Type B pancreatic cell (in vitro differentiated cells): ENCODE measurements around the gene MRPS6. TPM values are rescaled to one million over a fixed set of nuclear protein-coding genes. Genes with fewer than 3 reads are reported as not detected.

Experiments used
- DNase-seq: peaks from one replicate; pipeline ENCODE4 v3.0.0; 2021; ENCODE audit warnings: mixed read lengths; ENCODE audit not compliant: unreplicated experiment; ENCODE audit errors: extremely low spot score
- H3K27ac Mint-ChIP-seq: 2 replicates; pipeline ENCODE4 v1.8.0; 2021; ENCODE audit warnings: mild to moderate bottlenecking, mixed read lengths
- H3K27me3 Mint-ChIP-seq: 2 replicates; pipeline ENCODE4 v1.8.0; 2021; ENCODE audit warnings: mixed read lengths
- H3K36me3 Mint-ChIP-seq: 2 replicates; pipeline ENCODE4 v1.8.0; 2021; ENCODE audit warnings: mixed read lengths
- H3K4me1 Mint-ChIP-seq: one replicate; pipeline ENCODE4 v1.8.0; 2021; ENCODE audit warnings: mixed read lengths; ENCODE audit not compliant: unreplicated experiment
- H3K4me3 Mint-ChIP-seq: 2 replicates; pipeline ENCODE4 v1.8.0; 2021; ENCODE audit warnings: mild to moderate bottlenecking, mixed read lengths
- H3K9me3 Mint-ChIP-seq: 2 replicates; pipeline ENCODE4 v1.8.0; 2021; ENCODE audit warnings: mixed read lengths
- total RNA-seq: library from RNA; stranded (reverse); gene quantifications from 2 replicates; pipeline ENCODE4 v1.2.1, GENCODE V29; 2021; ENCODE audit warnings: low replicate concordance
- TF ChIP-seq, protein P1 (sequence below): fragments of 200-600 bp; sonication (generic); conservative IDR thresholded peaks from 2 replicates; pipeline ENCODE4 v1.5.0; 2021; ENCODE audit warnings: antibody characterized with exemption, mild to moderate bottlenecking

Gene MRPS6
- total RNA-seq, 1 donor from 2014 or later = 74.8 TPM

DNA sequence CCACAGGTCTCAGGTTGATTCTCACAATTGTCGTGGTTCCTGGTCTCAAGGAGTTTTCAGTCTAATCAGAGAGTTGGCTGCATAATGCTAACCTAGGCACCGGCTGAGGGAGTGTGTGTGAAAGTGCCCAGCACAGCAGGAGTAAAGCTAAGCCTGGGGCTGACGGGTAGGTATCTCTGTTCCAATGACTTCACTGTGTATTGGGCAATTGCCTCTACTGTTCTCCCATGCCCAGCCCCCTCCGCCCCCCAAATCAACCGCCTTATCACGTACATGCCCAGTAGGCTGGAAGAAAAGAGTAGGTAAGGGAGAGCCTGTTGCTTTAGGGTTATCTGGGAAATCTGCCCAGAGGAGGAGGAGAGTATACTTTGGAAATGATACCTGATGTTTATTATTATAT, 54.7 kb downstream of the MRPS6 start:
- Mint-ChIP-seq H3K4me1 (peaks cover 54% of the 10 kb centered on the region), H3K4me3 (no peak overlapping the region), H3K27ac (no peak overlapping the region), H3K27me3 (no peaks in the 10 kb centered on the region), H3K9me3 (peaks cover 10% of the 10 kb centered on the region), H3K36me3 (peaks cover 53% of the 10 kb centered on the region)
- TF ChIP-seq, protein P1, sequence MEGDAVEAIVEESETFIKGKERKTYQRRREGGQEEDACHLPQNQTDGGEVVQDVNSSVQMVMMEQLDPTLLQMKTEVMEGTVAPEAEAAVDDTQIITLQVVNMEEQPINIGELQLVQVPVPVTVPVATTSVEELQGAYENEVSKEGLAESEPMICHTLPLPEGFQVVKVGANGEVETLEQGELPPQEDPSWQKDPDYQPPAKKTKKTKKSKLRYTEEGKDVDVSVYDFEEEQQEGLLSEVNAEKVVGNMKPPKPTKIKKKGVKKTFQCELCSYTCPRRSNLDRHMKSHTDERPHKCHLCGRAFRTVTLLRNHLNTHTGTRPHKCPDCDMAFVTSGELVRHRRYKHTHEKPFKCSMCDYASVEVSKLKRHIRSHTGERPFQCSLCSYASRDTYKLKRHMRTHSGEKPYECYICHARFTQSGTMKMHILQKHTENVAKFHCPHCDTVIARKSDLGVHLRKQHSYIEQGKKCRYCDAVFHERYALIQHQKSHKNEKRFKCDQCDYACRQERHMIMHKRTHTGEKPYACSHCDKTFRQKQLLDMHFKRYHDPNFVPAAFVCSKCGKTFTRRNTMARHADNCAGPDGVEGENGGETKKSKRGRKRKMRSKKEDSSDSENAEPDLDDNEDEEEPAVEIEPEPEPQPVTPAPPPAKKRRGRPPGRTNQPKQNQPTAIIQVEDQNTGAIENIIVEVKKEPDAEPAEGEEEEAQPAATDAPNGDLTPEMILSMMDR = no peak
- no peak for DNase-seq

DNA sequence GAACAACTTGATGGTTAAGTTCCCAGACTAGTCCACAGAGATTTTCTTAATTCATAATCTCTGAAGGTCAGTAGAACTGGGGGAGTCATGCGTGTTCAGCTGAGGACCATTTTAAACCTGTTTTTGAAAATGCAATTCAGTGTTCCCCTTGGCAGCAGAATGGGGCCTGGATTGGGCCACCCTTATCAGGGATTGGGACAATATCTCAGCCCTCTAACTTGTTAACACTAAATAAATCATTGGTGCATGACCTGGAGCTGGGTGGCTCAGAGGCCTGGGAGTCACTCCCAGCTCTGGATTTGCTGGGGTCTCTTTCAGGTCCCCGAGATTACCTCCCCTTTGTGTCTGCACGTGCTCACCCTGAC, 55.3 kb downstream of the MRPS6 start:
- Mint-ChIP-seq H3K27me3 (no peaks in the 10 kb centered on the region), H3K9me3 (peaks cover 12% of the 10 kb centered on the region)

DNA sequence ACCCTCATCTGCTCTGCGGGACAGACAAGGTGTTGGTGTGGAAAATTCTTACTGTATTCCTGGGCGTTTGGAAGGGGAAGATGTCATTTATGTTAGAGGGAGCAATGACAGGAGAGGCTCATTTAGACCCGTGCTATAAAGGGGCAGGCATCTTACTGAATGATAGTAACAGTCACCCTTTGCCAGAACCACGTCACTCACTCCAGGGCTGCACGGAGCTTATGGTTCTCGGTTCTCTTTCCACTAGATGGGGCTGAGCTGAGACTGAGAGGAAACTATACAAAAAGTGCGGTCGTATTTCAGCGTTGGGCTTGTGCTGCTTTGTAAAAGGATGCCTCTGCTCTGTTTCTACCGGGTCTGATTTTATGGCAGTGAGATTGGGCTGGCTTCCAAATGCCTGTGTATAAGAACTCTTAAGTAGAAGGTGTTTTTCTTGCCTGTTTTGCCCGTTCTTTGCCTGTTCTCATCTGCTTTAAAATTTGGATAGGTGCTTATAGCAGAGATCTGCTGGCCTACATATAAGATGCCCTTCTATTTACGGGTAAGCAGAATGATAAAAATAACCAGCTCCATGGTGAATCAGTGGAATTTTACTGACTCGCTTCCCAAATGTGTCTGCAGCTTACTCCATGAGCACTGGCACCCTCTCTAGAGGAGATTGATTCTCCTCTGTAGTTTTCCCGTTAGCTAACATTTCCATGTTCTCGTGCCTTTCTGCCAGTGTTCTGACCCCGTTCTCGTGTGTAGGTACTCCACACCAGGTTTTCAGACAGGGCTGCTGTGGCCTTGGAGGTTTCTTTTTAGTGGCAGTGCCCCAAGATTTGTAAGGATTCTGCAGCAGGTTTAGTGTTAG, 55.9 kb downstream of the MRPS6 start:
- peaks cover 49% of the 10 kb centered on the region for H3K4me1 Mint-ChIP-seq

More for the DNA sequence above, 55.3 kb downstream of the MRPS6 start:
- TF ChIP-seq, protein P1 = no peak
- Mint-ChIP-seq H3K4me1 (peaks cover 49% of the 10 kb centered on the region), H3K27ac (no peak overlapping the region), H3K36me3 (peaks cover 53% of the 10 kb centered on the region), H3K4me3 (no peak overlapping the region)
- no peak for DNase-seq

DNA sequence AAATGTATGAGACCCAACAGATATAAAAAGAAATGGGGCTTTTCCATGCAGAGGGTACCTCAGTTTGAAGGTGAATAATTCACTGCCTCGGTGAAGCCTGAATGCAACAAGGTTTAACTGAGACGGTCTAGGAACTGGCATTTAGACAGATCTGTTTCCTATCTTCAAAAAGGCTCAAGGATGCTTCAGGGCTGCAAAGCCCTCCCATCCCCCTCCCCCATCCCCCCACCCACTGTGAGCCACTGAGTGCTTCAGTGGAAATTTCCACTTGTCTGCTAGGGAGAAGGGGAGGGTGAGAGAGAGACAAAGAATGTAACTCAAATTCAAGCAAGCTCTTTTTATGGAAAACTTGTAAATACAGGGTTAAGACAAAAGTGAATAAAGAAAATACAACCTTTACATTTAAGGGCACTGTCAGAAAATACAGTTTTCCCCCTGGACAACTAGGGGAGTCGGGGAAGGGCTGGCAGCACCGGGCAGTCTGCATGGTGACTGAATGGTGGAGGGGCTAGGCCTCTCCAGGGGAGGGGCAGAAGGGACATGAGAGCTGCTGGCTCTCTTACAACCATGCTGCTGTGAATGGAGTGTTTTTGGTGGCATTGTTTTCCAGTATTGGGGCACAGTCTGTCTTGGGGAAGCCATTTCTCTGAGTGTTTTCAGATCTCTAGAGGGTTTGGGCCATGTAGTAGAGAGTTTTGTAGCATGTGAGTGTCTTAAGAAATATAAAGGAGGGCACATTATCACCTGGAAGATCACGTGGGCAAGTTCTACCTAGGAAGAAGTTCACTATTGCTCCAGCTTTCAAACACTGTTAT, 56.7 kb downstream of the MRPS6 start:
- peak overlapping the region; percentile 76 for H3K27ac Mint-ChIP-seq
- no peak for DNase-seq
- peak overlapping the region; percentile 78 for H3K4me3 Mint-ChIP-seq
- no peaks in the 10 kb centered on the region for H3K27me3 Mint-ChIP-seq
- H3K4me1 Mint-ChIP-seq = peaks cover 49% of the 10 kb centered on the region
- peaks cover 52% of the 10 kb centered on the region for H3K36me3 Mint-ChIP-seq
- peaks cover 13% of the 10 kb centered on the region for H3K9me3 Mint-ChIP-seq
- TF ChIP-seq, protein P1 = no peak

More for the DNA sequence above, 55.9 kb downstream of the MRPS6 start:
- H3K4me3 Mint-ChIP-seq = peak overlapping the region; percentile 78
- TF ChIP-seq, protein P1 = peak; percentile 61
- H3K9me3 Mint-ChIP-seq = peaks cover 7% of the 10 kb centered on the region
- DNase-seq = no peak
- H3K27me3 Mint-ChIP-seq = no peaks in the 10 kb centered on the region
- peak overlapping the region; percentile 8 for H3K27ac Mint-ChIP-seq
- peaks cover 52% of the 10 kb centered on the region for H3K36me3 Mint-ChIP-seq

DNA sequence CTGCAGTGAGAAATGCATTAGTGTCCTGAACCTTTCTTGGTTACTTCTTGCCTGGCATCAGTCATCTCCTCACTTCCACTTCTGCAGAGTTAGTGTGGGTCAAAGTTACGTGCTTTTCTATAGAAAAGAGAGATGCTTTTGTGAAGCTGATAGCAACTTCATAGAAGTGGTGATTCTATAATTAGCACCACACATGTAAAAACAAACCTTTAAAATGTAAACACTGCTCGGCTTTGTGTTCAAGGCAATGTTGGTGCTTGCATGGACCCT, 57.3 kb downstream of the MRPS6 start:
- Mint-ChIP-seq H3K27ac (peak overlapping the region; percentile 76), H3K27me3 (no peaks in the 10 kb centered on the region), H3K4me3 (no peak overlapping the region), H3K9me3 (peaks cover 13% of the 10 kb centered on the region), H3K4me1 (peaks cover 49% of the 10 kb centered on the region), H3K36me3 (peaks cover 55% of the 10 kb centered on the region)
- TF ChIP-seq, protein P1 = no peak
- DNase-seq = no peak
